GM23338 (cell line): ENCODE data around the gene SRGAP1. TPM values are rescaled to one million over a fixed set of nuclear protein-coding genes. Genes with fewer than 3 reads are reported as not detected.

Source experiments
- ATAC-seq: fragments of 200-7000 bp; cut with Tn5 transposase; 3 replicates; pipeline ENCODE4 v1.9.1; 2020
- DNase-seq: peaks from one replicate; pipeline ENCODE4 v3.0.0-alpha.2; 2015; ENCODE audit warnings: low spot score
- H2AFZ ChIP-seq: fragments of 200-600 bp; sonication (generic); 2 replicates; pipeline ENCODE4 v1.8.0; 2016; ENCODE audit warnings: antibody characterized with exemption, mild to moderate bottlenecking, moderate library complexity
- H3F3A ChIP-seq: fragments of 200-600 bp; sonication (generic); replicated peaks from 2 replicates; pipeline ENCODE4 v1.8.0; 2017; ENCODE audit warnings: antibody characterized with exemption, mixed run types, low read depth
- H3K27ac ChIP-seq: fragments of 200-600 bp; sonication (generic); 2 replicates; pipeline ENCODE4 v1.6.1; 2016; ENCODE audit warnings: low read depth
- H3K27me3 ChIP-seq: fragments of 200-600 bp; sonication (generic); 2 replicates; pipeline ENCODE4 v1.8.0; 2016; ENCODE audit warnings: mild to moderate bottlenecking, mixed run types, moderate library complexity; ENCODE audit not compliant: insufficient read depth
- H3K36me3 ChIP-seq: fragments of 200-600 bp; sonication (generic); 2 replicates; pipeline ENCODE4 v1.8.0; 2016; ENCODE audit warnings: mild to moderate bottlenecking; ENCODE audit not compliant: insufficient read depth
- H3K4me1 ChIP-seq: fragments of 200-600 bp; sonication (generic); 2 replicates; pipeline ENCODE4 v1.8.0; 2016; ENCODE audit warnings: mild to moderate bottlenecking, moderate library complexity; ENCODE audit not compliant: insufficient read depth
- H3K4me2 ChIP-seq: fragments of 200-600 bp; sonication (generic); 2 replicates; pipeline ENCODE4 v1.7.1; 2017; ENCODE audit warnings: mixed run types
- H3K4me3 ChIP-seq: fragments of 200-600 bp; sonication (generic); 2 replicates; pipeline ENCODE4 v1.6.1; 2016; ENCODE audit warnings: mixed run types
- H3K79me2 ChIP-seq: fragments of 200-600 bp; sonication (generic); replicated peaks from 2 replicates; pipeline ENCODE4 v1.8.0; 2017; ENCODE audit warnings: mild to moderate bottlenecking; ENCODE audit not compliant: insufficient read depth
- H3K9me2 ChIP-seq: fragments of 200-600 bp; sonication (generic); 2 replicates; pipeline ENCODE4 v1.8.0; 2017; ENCODE audit not compliant: insufficient read depth
- H4K20me1 ChIP-seq: fragments of 200-600 bp; sonication (generic); replicated peaks from 2 replicates; pipeline ENCODE4 v1.8.0; 2017; ENCODE audit warnings: mild to moderate bottlenecking; ENCODE audit not compliant: insufficient read depth
- H3K27ac Mint-ChIP-seq: 2 replicates; pipeline ENCODE4 v1.8.0; 2020; ENCODE audit warnings: inconsistent platforms, mild to moderate bottlenecking, moderate library complexity, mixed read lengths
- H3K27me3 Mint-ChIP-seq: 3 replicates; pipeline ENCODE4 v1.8.0; 2022; ENCODE audit warnings: low read depth, mild to moderate bottlenecking, moderate library complexity, mixed read lengths, inconsistent platforms; ENCODE audit not compliant: insufficient read depth, poor library complexity
- H3K36me3 Mint-ChIP-seq: 3 replicates; pipeline ENCODE4 v1.8.0; 2021; ENCODE audit warnings: low read depth, mild to moderate bottlenecking, inconsistent platforms, moderate library complexity, mixed read lengths
- H3K4me1 Mint-ChIP-seq: 3 replicates; pipeline ENCODE4 v1.8.0; 2020; ENCODE audit warnings: mild to moderate bottlenecking, inconsistent platforms, mixed read lengths
- H3K4me3 Mint-ChIP-seq: 3 replicates; pipeline ENCODE4 v1.8.0; 2021; ENCODE audit warnings: moderate library complexity, mild to moderate bottlenecking, inconsistent platforms, mixed read lengths
- H3K9me3 Mint-ChIP-seq: 3 replicates; pipeline ENCODE4 v1.8.0; 2020; ENCODE audit warnings: moderate library complexity, mild to moderate bottlenecking, inconsistent platforms, mixed read lengths
- CREB1 ChIP-seq: fragments of 250-450 bp; sonication (Bioruptor Pico); IDR thresholded peaks from 2 replicates; pipeline ENCODE4 v1.5.0; 2020; ENCODE audit warnings: low read depth, mild to moderate bottlenecking, moderate library complexity
- CTCF ChIP-seq, 2 experiments: fragments of 200-600 bp in 1 of 2; sonication (generic) in 1 of 2; conservative IDR thresholded peaks; 2 replicates each; pipeline versions ENCODE4 v1.5.1 to v1.6.1; 2016 to 2017; ENCODE audit warnings: antibody characterized with exemption in 2 of 2, low read depth in 2 of 2, mild to moderate bottlenecking in 2 of 2, moderate library complexity in 1 of 2
- ETS1 ChIP-seq: IDR thresholded peaks from 2 replicates; pipeline ENCODE4 v1.6.1; 2016; ENCODE audit warnings: antibody characterized with exemption
- EZH2 ChIP-seq: fragments of 200-600 bp; sonication (generic); IDR thresholded peaks from one replicate; pipeline ENCODE4 v1.8.0; 2017; ENCODE audit warnings: antibody characterized with exemption, mild to moderate bottlenecking, low read depth; ENCODE audit not compliant: unreplicated experiment
- JUNB ChIP-seq: IDR thresholded peaks from one replicate; pipeline ENCODE4 v1.6.1; 2016; ENCODE audit warnings: antibody characterized with exemption; ENCODE audit not compliant: unreplicated experiment
- STAT1 ChIP-seq: IDR thresholded peaks from one replicate; pipeline ENCODE4 v1.6.1; 2016; ENCODE audit warnings: antibody characterized with exemption; ENCODE audit not compliant: unreplicated experiment
- ZNF114 ChIP-seq: fragments of 250-450 bp; sonication (Bioruptor Pico); IDR thresholded peaks from 2 replicates; pipeline ENCODE4 v1.5.0; 2020; ENCODE audit warnings: mild to moderate bottlenecking, moderate library complexity
- ZNF331 ChIP-seq: fragments of 250-450 bp; sonication (Bioruptor Pico); IDR thresholded peaks from 2 replicates; pipeline ENCODE4 v1.5.0; 2020; ENCODE audit warnings: low read depth, mild to moderate bottlenecking, moderate library complexity
- ZNF462 ChIP-seq: fragments of 250-450 bp; sonication (Bioruptor Pico); IDR thresholded peaks from 2 replicates; pipeline ENCODE4 v1.5.0; 2020; ENCODE audit warnings: mild to moderate bottlenecking, moderate library complexity
- polyA plus RNA-seq: library from polyadenylated mRNA; unstranded; fragments of >200 nt; fragmentation: Nextera tagmentation; extraction: Ambion mirVana; gene quantifications from 2 replicates; pipeline ENCODE4 v1.2.1, GENCODE V29; 2016
- total RNA-seq: library from RNA; depleted of rRNA; stranded (reverse); fragments of >200 nt; shearing (Covaris generic); gene quantifications from 2 replicates; pipeline ENCODE4 v1.2.3, GENCODE V29; 2014

SRGAP1 gene
- total and polyA plus RNA-seq, 2 experiments from 2014 or later: 6.1 to 8.1 TPM

GRCh38 chr12:63916561-63917476 lies 72.3 kb downstream of the SRGAP1 start:
- H3K27ac ChIP-seq: no peak overlapping the region
- H3K9me2 ChIP-seq: peaks cover 9% of the 10 kb centered on the region
- no peak overlapping the region for H3K4me3 Mint-ChIP-seq
- no peaks in the 10 kb centered on the region for H3K36me3 ChIP-seq
- no peaks in the 10 kb centered on the region for H3K27me3 ChIP-seq
- peaks cover 4% of the 10 kb centered on the region for H3K27me3 Mint-ChIP-seq
- H3K36me3 Mint-ChIP-seq: no peaks in the 10 kb centered on the region
- no peak for ATAC-seq
- no peaks in the 10 kb centered on the region; the same call in 1 of the 2 replicates for H3K79me2 ChIP-seq
- DNase-seq: no peak
- 0 out of 2 replicates have a peak overlapping the region, but pooled peaks have one; percentile 30 for H3K27ac Mint-ChIP-seq
- peaks cover 20% of the 10 kb centered on the region for H3K4me1 Mint-ChIP-seq
- no peaks in the 10 kb centered on the region for H4K20me1 ChIP-seq
- H3K4me2 ChIP-seq: no peak overlapping the region
- H3K4me1 ChIP-seq: peaks cover 14% of the 10 kb centered on the region
- TF ChIP-seq CTCF (conservative IDR thresholded peaks at IDR 0.05; ENCODE audit: low read depth in 2 of 2): no peak
- no peak for TF ChIP-seq CREB1 (CRISPR knock-in tag)
- no peak for TF ChIP-seq ZNF331 (CRISPR knock-in tag)
- TF ChIP-seq EZH2: no peak
- no peak for TF ChIP-seq ETS1
- TF ChIP-seq STAT1: no peak
- no peak for TF ChIP-seq JUNB
- no peak overlapping the region for H2AFZ ChIP-seq
- no peak overlapping the region for H3K4me3 ChIP-seq
- no peaks in the 10 kb centered on the region for H3F3A ChIP-seq
- no peaks in the 10 kb centered on the region for H3K9me3 Mint-ChIP-seq

GRCh38 chr12:63917477-63917862 lies 73.0 kb downstream of the SRGAP1 start:
- Mint-ChIP-seq H3K36me3 (no peaks in the 10 kb centered on the region), H3K4me3 (no peak overlapping the region), H3K9me3 (no peaks in the 10 kb centered on the region), H3K27me3 (peaks cover 4% of the 10 kb centered on the region), H3K27ac (no peak overlapping the region), H3K4me1 (peaks cover 20% of the 10 kb centered on the region)
- Histone ChIP-seq H3K4me3 (no peak overlapping the region), H3K79me2 (no peaks in the 10 kb centered on the region; the same call in 1 of the 2 replicates), H3K36me3 (no peaks in the 10 kb centered on the region), H3K4me2 (no peak overlapping the region), H3K27me3 (no peaks in the 10 kb centered on the region), H3K9me2 (peaks cover 9% of the 10 kb centered on the region), H3K27ac (no peak overlapping the region), H3F3A (no peaks in the 10 kb centered on the region), H2AFZ (no peak overlapping the region), H4K20me1 (no peaks in the 10 kb centered on the region), H3K4me1 (peaks cover 14% of the 10 kb centered on the region)
- DNase-seq: no peak
- no peak for ATAC-seq
- TF ChIP-seq CREB1 (CRISPR knock-in tag) (no peak), CTCF (conservative IDR thresholded peaks at IDR 0.05; ENCODE audit: low read depth in 2 of 2) (no peak), ZNF462 (CRISPR knock-in tag) (no peak), ZNF114 (CRISPR knock-in tag) (no peak)
